GM12878 (cell line): ENCODE measurements around the gene PPP1R2. TPM values are rescaled to one million over a fixed set of nuclear protein-coding genes. Genes with fewer than 3 reads are reported as not detected.

Experiments
- ATAC-seq: fragments of 200-7000 bp; cut with Tn5 transposase; 3 replicates; pipeline ENCODE4 v1.9.1; 2020; ENCODE audit warnings: mild to moderate bottlenecking, moderate library complexity
- BruUV-seq: library from RNA; stranded (reverse); fragments of 400-500 nt; replicated peaks from 2 replicates; lab custom pipeline; 2021; lab: Mats Ljungman, UMichigan
- CTCF ChIA-PET: fragments of 300-600 bp; sonication (Branson Sonifier 250); formaldehyde crosslinking; extraction: SDS; loops from one replicate; lab custom pipeline; 2021; ENCODE audit warnings: inconsistent platforms; lab: Yijun Ruan, JAX
- POLR2A ChIA-PET: fragments of 350-600 bp; formaldehyde crosslinking; extraction: SDS; loops from one replicate; lab custom pipeline; 2021; ENCODE audit warnings: inconsistent platforms; lab: Charles Lee
- RAD21 ChIA-PET: fragments of 300-600 bp; sonication (Branson Sonifier 250); formaldehyde crosslinking; loops from one replicate; lab custom pipeline; 2023; ENCODE audit warnings: antibody characterized with exemption; ENCODE audit not compliant: unreplicated experiment; lab: Charles Lee
- SMC1A ChIA-PET: fragments of 300-600 bp; sonication (Branson Sonifier 250); formaldehyde crosslinking; loops from one replicate; lab custom pipeline; 2023; ENCODE audit not compliant: unreplicated experiment, uncharacterized antibody; lab: Charles Lee
- DNase-seq: peaks from one replicate; pipeline ENCODE4 v3.0.0-alpha.2; 2011; ENCODE audit warnings: low read depth, low spot score
- FAIRE-seq: peaks from 3 replicates; lab custom pipeline; 2011; peaks lifted over from hg19 to GRCh38; lab: Jason Lieb, UNC
- H2AFZ ChIP-seq: 2 replicates; pipeline ENCODE4 v1.6.0; 2011; ENCODE audit warnings: low read depth, low read length, control low read depth; ENCODE audit not compliant: control insufficient read depth
- H3K27ac ChIP-seq: 2 replicates; pipeline ENCODE4 v1.5.1; 2011; ENCODE audit warnings: control low read depth; ENCODE audit not compliant: control insufficient read depth, insufficient read depth
- H3K27me3 ChIP-seq, 2 experiments: replicated peaks in 1 of 2; 2 replicates each; pipeline versions ENCODE4 v1.6.0 to v1.6.1; 2011; ENCODE audit warnings: low read length in 1 of 2; ENCODE audit not compliant: control insufficient read depth in 2 of 2, insufficient read depth in 2 of 2
- H3K36me3 ChIP-seq, 2 experiments: 2 replicates each; pipeline ENCODE4 v1.5.1; 2011; ENCODE audit warnings: low read length in 1 of 2; ENCODE audit not compliant: control insufficient read depth in 2 of 2, insufficient read depth in 2 of 2
- H3K4me1 ChIP-seq: 2 replicates; pipeline ENCODE4 v1.6.1; 2011; ENCODE audit warnings: mild to moderate bottlenecking, low read length, moderate library complexity, mixed read lengths; ENCODE audit not compliant: control insufficient read depth, insufficient read depth
- H3K4me2 ChIP-seq: 2 replicates; pipeline ENCODE4 v1.6.0; 2011; ENCODE audit warnings: control low read depth; ENCODE audit not compliant: control insufficient read depth, insufficient read depth
- H3K4me3 ChIP-seq: fragments of 200-600 bp; sonication (generic); 2 replicates; pipeline ENCODE4 v1.5.1; 2016
- H3K79me2 ChIP-seq: 2 replicates; pipeline ENCODE4 v1.6.0; 2011; ENCODE audit warnings: low read length; ENCODE audit not compliant: control insufficient read depth, insufficient read depth
- H3K9ac ChIP-seq: 2 replicates; pipeline ENCODE4 v1.8.0; 2011; ENCODE audit warnings: low read length, control low read depth, mixed read lengths; ENCODE audit not compliant: control insufficient read depth, insufficient read depth
- H3K9me3 ChIP-seq: replicated peaks from 3 replicates; pipeline ENCODE4 v1.5.1; 2011; ENCODE audit warnings: mild to moderate bottlenecking, low read length; ENCODE audit not compliant: control insufficient read depth, insufficient read depth
- H4K20me1 ChIP-seq: 2 replicates; pipeline ENCODE4 v1.6.0; 2011; ENCODE audit not compliant: control insufficient read depth, insufficient read depth
- CEBPB ChIP-seq, 2 experiments: fragments of 150-350 bp in 1 of 2; IDR thresholded peaks; 2 replicates each; pipeline ENCODE4 v1.6.1; 2012 to 2014; ENCODE audit warnings: low read depth in 2 of 2, low read length in 2 of 2, borderline replicate concordance in 1 of 2, inconsistent platforms in 1 of 2
- CEBPZ ChIP-seq: fragments of 150-350 bp; IDR thresholded peaks from 2 replicates; pipeline ENCODE4 v1.6.1; 2016; ENCODE audit warnings: low read depth, low read length
- CHD2 ChIP-seq: IDR thresholded peaks from 2 replicates; pipeline ENCODE4 v1.6.1; 2011; ENCODE audit warnings: low read depth, low read length, improper control_type of control experiment, borderline replicate concordance
- CREM ChIP-seq: IDR thresholded peaks from 2 replicates; pipeline ENCODE4 v1.6.1; 2014; ENCODE audit warnings: antibody characterized with exemption, low read depth
- DPF2 ChIP-seq: fragments of 450-650 bp; IDR thresholded peaks from 2 replicates; pipeline ENCODE4 v1.6.1; 2017; ENCODE audit warnings: mild to moderate bottlenecking
- HDAC6 ChIP-seq: fragments of 200-600 bp; sonication (generic); IDR thresholded peaks from one replicate; pipeline ENCODE4 v1.8.0; 2017; ENCODE audit warnings: antibody characterized with exemption; ENCODE audit not compliant: unreplicated experiment
- IKZF2 ChIP-seq, 2 experiments: fragments of 450-650 bp; IDR thresholded peaks; 2 replicates each; pipeline ENCODE4 v1.6.1; 2017; ENCODE audit warnings: mild to moderate bottlenecking in 2 of 2, moderate library complexity in 2 of 2
- NKRF ChIP-seq: fragments of 450-650 bp; conservative IDR thresholded peaks from 2 replicates; pipeline ENCODE4 v1.6.1; 2017; ENCODE audit warnings: mild to moderate bottlenecking, moderate library complexity
- TCF3 ChIP-seq: IDR thresholded peaks from 2 replicates; pipeline ENCODE4 v1.6.1; 2012; ENCODE audit warnings: low read depth, mild to moderate bottlenecking, low read length, borderline replicate concordance; ENCODE audit not compliant: insufficient read depth
- ZNF207 ChIP-seq: fragments of 450-650 bp; IDR thresholded peaks from 2 replicates; pipeline ENCODE4 v1.6.1; 2014; ENCODE audit warnings: antibody characterized with exemption, mild to moderate bottlenecking, borderline replicate concordance
- WGBS: methylation state at CpG from one replicate; pipeline ENCODE4 v1.1.6; 2016; ENCODE audit warnings: low lambda C conversion rate; ENCODE audit not compliant: insufficient replicate concordance, insufficient coverage; ENCODE audit errors: missing lambda C conversion rate; 5-methylcytosine and 5-hydroxymethylcytosine counted together
- in situ Hi-C: fragments of 300-500 bp; cut with MboI; formaldehyde crosslinking; loops from 9 replicates; pipeline ENCODE4 v1.14.3; 2018; ENCODE audit warnings: mixed read lengths
- intact Hi-C: fragments of 100-400 bp; cut with micrococcal nuclease; formaldehyde crosslinking; loops from one replicate; pipeline ENCODE4 v1.14.2; 2022; ENCODE audit not compliant: unreplicated experiment
- polyA plus RNA-seq, 11 experiments: library from polyadenylated mRNA; depleted of rRNA in 4 of 11; unstranded in 6 of 11; stranded (reverse) in 5 of 11; fragments of >200 nt; fragmentation: Nextera tagmentation in 4 of 11; fragmentation: Illumina TruSeq in 1 of 11; extraction: Ambion mirVana in 4 of 11; extraction: Trizol in 1 of 11; gene quantifications; 1 replicate in 1 of 11; 2 replicates in 10 of 11; pipeline versions ENCODE4 v1.2.1 to v1.2.3, GENCODE V29; 2011 to 2016; ENCODE audit warnings: inconsistent platforms in 2 of 11, missing spikeins in 2 of 11, low read depth in 1 of 11
- total RNA-seq, 4 experiments: library from RNA; depleted of rRNA in 3 of 4; stranded (reverse); fragments of >200 nt in 3 of 4; fragmentation: Illumina TruSeq in 1 of 4; extraction: Trizol in 1 of 4; gene quantifications; 2 replicates each; pipeline versions ENCODE4 v1.2.1 to v1.2.3, GENCODE V29; 2013 to 2021

The PPP1R2 gene
- total and polyA plus RNA-seq, 10 of the 15 experiments (the other 5 are each of a cell fraction or from before 2014, with no cell fraction given), result 10.5 to 116 (median 46.9) TPM

- H3K4me1 ChIP-seq, result peaks cover 17% of the 10 kb centered on the region
- no TSS peak for BruUV-seq
These were observed 8.4 kb upstream of the PPP1R2 start for GRCh38 chr3:195551381-195551978.

More at GRCh38 chr3:195551381-195551978, 8.4 kb upstream of the PPP1R2 start:
- ATAC-seq (no peak), FAIRE-seq (no peak), DNase-seq (no peak)
- Histone ChIP-seq H3K4me2 (no peak overlapping the region), H2AFZ (peak overlapping the region; percentile 1; the same call in 1 of the 2 replicates), H3K9me3 (no peaks in the 10 kb centered on the region), H3K27me3 (no peaks in the 10 kb centered on the region), H3K9ac (no peak overlapping the region), H3K4me3 (no peak overlapping the region), H4K20me1 (no peaks in the 10 kb centered on the region), H3K27ac (no peak overlapping the region), H3K36me3 (no peaks in the 10 kb centered on the region), H3K79me2 (no peaks in the 10 kb centered on the region)
- in situ Hi-C loops (no loop called here), intact Hi-C loops (no loop called here)
- TF ChIP-seq DPF2 (no peak), IKZF2 (IDR thresholded peaks at IDR 0.05) (no peak), CEBPZ (no peak), CHD2 (no peak), CEBPB (IDR thresholded peaks at IDR 0.05; ENCODE audit: borderline replicate concordance in 1 of 2, low read depth in 2 of 2, low read length in 2 of 2) (no peak), NKRF (no peak), TCF3 (no peak), HDAC6 (no peak), CREM (no peak), ZNF207 (no peak)
- RAD21 ChIA-PET, result interaction anchor here (0.7 to 1.9 kb wide), 4 partner anchors 10 to 352 kb away, joined by 3 to 9 read pairs (median 4); partner anchors contain the start of gene XXYLT1
- 83% methylated on average over 7 of the region's 7 CpGs for WGBS
- POLR2A ChIA-PET, result interaction anchor here (0.6 to 2.3 kb wide), 2 partner anchors 10 to 421 kb away, joined by 3 to 19 read pairs; partner anchors contain the start of gene PPP1R2
- SMC1A ChIA-PET, result interaction anchor here (1.5 to 4.6 kb wide), 4 partner anchors 10 to 280 kb away, joined by 3 to 28 read pairs (median 14); partner anchors contain the start of gene XXYLT1
- CTCF ChIA-PET, result interaction anchor here (1.2 to 1.8 kb wide), 3 partner anchors 10 to 280 kb away, joined by 4 to 20 read pairs (median 5); partner anchors contain the start of gene XXYLT1
